ENCODE results near the gene UGT2B10.

- TF ChIP-seq SP1 (IDR thresholded peaks at IDR 0.05) = no peak
- TF ChIP-seq FOXM1 (IDR thresholded peaks at IDR 0.05; ENCODE audit: borderline replicate concordance) = no peak
- TF ChIP-seq TARDBP (IDR thresholded peaks at IDR 0.05) = no peak
Observed at GRCh38 chr4:68865760-68866159, 50.0 kb downstream of the UGT2B10 start.

Measured in HEK293T (cell line).